Suprapubic skin (tissue), 4 donors: ENCODE results near the gene MYMK.

Experiments
- CTCF ChIP-seq, 2 donors: fragments of 200-600 bp in 1 of 2; fragments of 450-650 bp in 1 of 2; sonication (generic) in 1 of 2; IDR thresholded peaks; one replicate each; pipeline ENCODE4 v1.5.1; 2016 to 2019; ENCODE audit warnings: antibody characterized with exemption in 2 of 2, mild to moderate bottlenecking in 1 of 2, moderate library complexity in 1 of 2
- EP300 ChIP-seq: sonication (generic); formaldehyde crosslinking; IDR thresholded peaks from one replicate; pipeline ENCODE4 v1.6.1; 2017; ENCODE audit warnings: antibody characterized with exemption
- POLR2A ChIP-seq, 2 donors: fragments of 450-650 bp; IDR thresholded peaks; one replicate each; pipeline ENCODE4 v1.6.1; 2017; ENCODE audit warnings: antibody characterized with exemption in 2 of 2, mild to moderate bottlenecking in 2 of 2, moderate library complexity in 2 of 2
- POLR2AphosphoS5 ChIP-seq, 3 donors: sonication (generic); formaldehyde crosslinking; IDR thresholded peaks; one replicate each; pipeline ENCODE4 v1.6.1; 2017; ENCODE audit warnings: antibody characterized with exemption in 3 of 3

DNA sequence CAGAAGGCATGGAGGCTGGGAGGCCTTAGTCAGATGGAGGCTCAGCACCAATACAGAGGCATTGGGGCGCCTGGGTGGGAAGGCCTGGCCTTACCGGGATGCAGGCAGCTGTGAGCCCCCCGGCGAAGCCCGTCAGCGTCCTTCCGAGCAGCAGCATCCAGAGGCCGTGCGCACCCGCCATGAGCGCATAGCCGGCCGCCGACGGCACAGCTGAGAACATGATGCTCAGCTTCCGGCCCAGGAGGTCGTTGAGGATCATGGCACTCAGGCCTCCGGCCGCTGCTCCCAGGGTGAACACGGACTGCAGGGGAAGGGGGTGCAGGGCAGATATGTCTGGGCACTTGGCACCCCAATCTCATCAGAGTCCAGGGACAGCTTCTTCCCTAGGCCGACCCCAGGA lies 47.8 kb downstream of the MYMK start:
- TF ChIP-seq CTCF (IDR thresholded peaks at IDR 0.05): no peak
- no peak for TF ChIP-seq EP300
- TF ChIP-seq POLR2A (IDR thresholded peaks at IDR 0.05): no peak
- TF ChIP-seq POLR2AphosphoS5 (IDR thresholded peaks at IDR 0.05): no peak
